Caco-2 (cell line): ENCODE measurements around the gene ACTR1B. TPM values are rescaled to one million over a fixed set of nuclear protein-coding genes. Genes with fewer than 3 reads are reported as not detected.

Experiments used
- BruUV-seq: library from RNA; stranded (reverse); fragments of 400-500 nt; replicated peaks from 2 replicates; lab custom pipeline; 2021; lab: Mats Ljungman, UMichigan
- CTCF ChIA-PET: fragments of 300-600 bp; sonication (Branson Sonifier 250); formaldehyde crosslinking; loops from one replicate; lab custom pipeline; 2022; ENCODE audit warnings: antibody characterized with exemption; lab: Charles Lee
- POLR2A ChIA-PET: fragments of 300-600 bp; sonication (Branson Sonifier 250); formaldehyde crosslinking; loops from one replicate; lab custom pipeline; 2022; ENCODE audit warnings: antibody characterized with exemption; lab: Charles Lee
- DNase-seq, 2 experiments: peaks; one replicate each; pipeline versions ENCODE4 v3.0.0 to v3.0.0-alpha.2; 2020 to 2022
- H3K27me3 ChIP-seq: replicated peaks from 2 replicates; pipeline ENCODE4 v1.6.0; 2011; ENCODE audit warnings: low read length; ENCODE audit not compliant: control insufficient read depth, insufficient read depth
- H3K36me3 ChIP-seq: 2 replicates; pipeline ENCODE4 v1.5.1; 2011; ENCODE audit warnings: low read length; ENCODE audit not compliant: control insufficient read depth, insufficient read depth
- H3K4me1 ChIP-seq: fragments of 250-450 bp; sonication (Bioruptor Pico); 2 replicates; pipeline ENCODE4 v1.5.1; 2020; ENCODE audit warnings: mild to moderate bottlenecking
- H3K4me3 ChIP-seq: 2 replicates; pipeline ENCODE4 v1.5.1; 2011; ENCODE audit warnings: low read depth, mild to moderate bottlenecking, control low read depth, low read length
- H3K9me3 ChIP-seq: fragments of 250-450 bp; sonication (Bioruptor Pico); 2 replicates; pipeline ENCODE4 v1.5.1; 2020; ENCODE audit warnings: mild to moderate bottlenecking, moderate library complexity
- H3K27ac Mint-ChIP-seq: one replicate; pipeline ENCODE4 v1.8.0; 2022; ENCODE audit warnings: mixed read lengths; ENCODE audit not compliant: unreplicated experiment
- H3K27me3 Mint-ChIP-seq: one replicate; pipeline ENCODE4 v1.8.0; 2022; ENCODE audit warnings: mixed read lengths; ENCODE audit not compliant: insufficient read depth, unreplicated experiment
- H3K36me3 Mint-ChIP-seq: one replicate; pipeline ENCODE4 v1.8.0; 2022; ENCODE audit warnings: mild to moderate bottlenecking, mixed read lengths; ENCODE audit not compliant: insufficient read depth, unreplicated experiment
- H3K4me1 Mint-ChIP-seq: one replicate; pipeline ENCODE4 v1.8.0; 2022; ENCODE audit warnings: low read depth, mixed read lengths; ENCODE audit not compliant: unreplicated experiment
- H3K4me3 Mint-ChIP-seq: one replicate; pipeline ENCODE4 v1.8.0; 2022; ENCODE audit warnings: mild to moderate bottlenecking, moderate library complexity, mixed read lengths; ENCODE audit not compliant: unreplicated experiment
- H3K9me3 Mint-ChIP-seq: one replicate; pipeline ENCODE4 v1.8.0; 2022; ENCODE audit warnings: mixed read lengths; ENCODE audit not compliant: unreplicated experiment
- intact Hi-C: fragments of 100-400 bp; cut with micrococcal nuclease; formaldehyde crosslinking; loops from one replicate; pipeline ENCODE4 v1.10.0; 2022; ENCODE audit not compliant: unreplicated experiment
- total RNA-seq: library from RNA; stranded (reverse); gene quantifications from 2 replicates; pipeline ENCODE4 v1.2.3, GENCODE V29; 2022
- TF ChIP-seq, protein P1 (sequence below), 2 experiments: fragments of 200-600 bp in 1 of 2; IDR thresholded peaks; 1 replicate in 1 of 2; 2 replicates in 1 of 2; pipeline versions ENCODE4 v1.5.1 to v1.8.0; 2011 to 2022; ENCODE audit warnings: antibody characterized with exemption in 1 of 2, control low read depth in 1 of 2, inconsistent platforms in 1 of 2, low read depth in 1 of 2, low read length in 1 of 2, mild to moderate bottlenecking in 1 of 2, moderate library complexity in 1 of 2; ENCODE audit not compliant: insufficient read depth in 1 of 2, severe bottlenecking in 1 of 2, unreplicated experiment in 1 of 2

ACTR1B gene
- total RNA-seq, 1 experiment from 2014 or later: 42.3 TPM

DNA sequence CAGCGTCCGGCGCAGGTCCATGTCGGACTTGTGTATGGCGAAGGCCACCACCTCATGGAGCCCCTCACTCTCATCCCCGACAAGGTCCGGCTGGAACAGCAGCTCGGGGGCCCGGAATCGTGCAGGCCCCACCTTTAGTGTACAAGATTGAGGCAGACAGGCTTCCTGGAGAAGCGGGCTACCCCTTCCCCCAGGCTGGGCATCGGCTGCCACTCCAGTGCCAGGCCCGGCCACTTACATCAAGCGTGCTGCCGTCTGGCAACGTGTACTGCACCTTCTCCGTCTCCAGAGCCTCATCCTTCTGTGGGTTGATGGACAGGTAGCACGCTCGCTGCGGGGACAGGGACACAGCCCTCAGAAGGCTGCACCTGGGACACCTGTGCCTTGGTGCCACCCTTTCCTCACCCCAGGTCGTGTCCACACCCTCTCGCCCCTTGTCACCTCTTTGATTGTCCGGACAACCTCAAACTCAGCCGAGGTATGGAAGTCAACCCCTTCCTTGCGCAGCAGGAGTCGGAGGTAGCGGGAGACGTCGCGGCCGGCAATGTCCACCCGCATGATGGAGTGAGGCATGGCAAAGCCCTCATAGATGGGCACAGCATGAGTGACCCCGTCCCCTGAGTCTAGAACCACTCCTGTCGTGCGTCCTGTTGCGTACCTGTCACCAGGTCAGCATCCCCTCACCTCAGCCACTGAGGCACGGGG, 5.7 kb downstream of the ACTR1B start:
- peaks cover 2% of the 10 kb centered on the region for H3K36me3 ChIP-seq
- Mint-ChIP-seq H3K9me3 (peaks cover 17% of the 10 kb centered on the region), H3K36me3 (peaks cover 45% of the 10 kb centered on the region), H3K4me1 (peaks cover 11% of the 10 kb centered on the region), H3K27ac (no peak overlapping the region), H3K27me3 (no peaks in the 10 kb centered on the region), H3K4me3 (no peak overlapping the region)
- ChIA-PET CTCF (no interaction called here), POLR2A (interaction anchor here (1.2 kb wide), 1 partner anchor 12 kb away, joined by 3 read pairs; the partner anchor contains the start of gene COX5B)
- BruUV-seq: no TSS peak
- H3K4me3 ChIP-seq: no peak overlapping the region
- intact Hi-C loops: no loop called here
- H3K27me3 ChIP-seq: no peaks in the 10 kb centered on the region
- DNase-seq: no peak
- TF ChIP-seq, protein P1, sequence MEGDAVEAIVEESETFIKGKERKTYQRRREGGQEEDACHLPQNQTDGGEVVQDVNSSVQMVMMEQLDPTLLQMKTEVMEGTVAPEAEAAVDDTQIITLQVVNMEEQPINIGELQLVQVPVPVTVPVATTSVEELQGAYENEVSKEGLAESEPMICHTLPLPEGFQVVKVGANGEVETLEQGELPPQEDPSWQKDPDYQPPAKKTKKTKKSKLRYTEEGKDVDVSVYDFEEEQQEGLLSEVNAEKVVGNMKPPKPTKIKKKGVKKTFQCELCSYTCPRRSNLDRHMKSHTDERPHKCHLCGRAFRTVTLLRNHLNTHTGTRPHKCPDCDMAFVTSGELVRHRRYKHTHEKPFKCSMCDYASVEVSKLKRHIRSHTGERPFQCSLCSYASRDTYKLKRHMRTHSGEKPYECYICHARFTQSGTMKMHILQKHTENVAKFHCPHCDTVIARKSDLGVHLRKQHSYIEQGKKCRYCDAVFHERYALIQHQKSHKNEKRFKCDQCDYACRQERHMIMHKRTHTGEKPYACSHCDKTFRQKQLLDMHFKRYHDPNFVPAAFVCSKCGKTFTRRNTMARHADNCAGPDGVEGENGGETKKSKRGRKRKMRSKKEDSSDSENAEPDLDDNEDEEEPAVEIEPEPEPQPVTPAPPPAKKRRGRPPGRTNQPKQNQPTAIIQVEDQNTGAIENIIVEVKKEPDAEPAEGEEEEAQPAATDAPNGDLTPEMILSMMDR (IDR thresholded peaks at IDR 0.05; ENCODE audit: insufficient read depth in 1 of 2, low read depth in 1 of 2, low read length in 1 of 2, severe bottlenecking in 1 of 2, unreplicated experiment in 1 of 2): no peak
- no peaks in the 10 kb centered on the region for H3K9me3 ChIP-seq
- H3K4me1 ChIP-seq: peaks cover 6% of the 10 kb centered on the region

DNA sequence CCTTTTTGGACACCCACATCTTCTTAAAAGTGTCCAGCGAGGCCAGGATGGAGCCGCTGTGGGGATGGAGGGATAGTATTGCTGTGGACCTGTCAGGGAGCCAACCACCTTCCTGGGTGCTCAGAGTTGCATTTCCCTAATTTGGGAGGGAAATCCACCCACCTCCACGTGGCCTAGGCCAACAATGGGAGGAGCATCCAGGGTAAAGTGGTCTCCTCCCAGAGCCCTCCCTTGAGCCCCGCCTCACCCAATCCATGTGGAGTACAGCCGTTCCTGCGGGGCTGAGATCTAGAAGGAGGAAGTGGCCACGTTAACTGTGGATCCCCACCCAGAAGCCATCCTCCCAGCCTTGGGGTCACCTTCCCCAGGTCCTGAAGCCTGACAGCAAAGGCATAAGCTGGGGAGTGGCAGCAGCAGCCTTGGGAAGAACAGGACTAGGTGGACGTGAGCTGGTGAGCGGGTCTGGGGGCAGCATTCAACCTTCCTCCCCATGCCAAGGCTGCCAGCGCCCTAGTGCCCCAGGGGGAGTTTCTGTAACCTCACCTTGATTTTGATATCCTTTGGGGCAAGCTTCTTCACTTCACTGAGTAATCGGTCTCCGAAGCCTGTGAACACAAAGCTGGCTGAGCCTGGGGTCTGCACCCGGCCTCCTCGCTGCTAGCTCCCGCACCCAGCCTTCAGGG, 6.8 kb downstream of the ACTR1B start:
- Histone ChIP-seq H3K9me3 (no peaks in the 10 kb centered on the region), H3K27me3 (no peaks in the 10 kb centered on the region), H3K36me3 (peaks cover 2% of the 10 kb centered on the region), H3K4me3 (no peak overlapping the region), H3K4me1 (no peaks in the 10 kb centered on the region; the same call in 1 of the 2 replicates)
- ChIA-PET CTCF (no interaction called here), POLR2A (interaction anchor here (1.2 kb wide), 1 partner anchor 11 kb away, joined by 3 read pairs; the partner anchor contains the start of gene COX5B)
- H3K27ac Mint-ChIP-seq: no peak overlapping the region
- peaks cover 39% of the 10 kb centered on the region for H3K36me3 Mint-ChIP-seq
- DNase-seq: no peak
- intact Hi-C loops: no loop called here
- H3K9me3 Mint-ChIP-seq: peaks cover 18% of the 10 kb centered on the region
- peaks cover 8% of the 10 kb centered on the region for H3K4me1 Mint-ChIP-seq
- H3K27me3 Mint-ChIP-seq: no peaks in the 10 kb centered on the region
- TF ChIP-seq, protein P1 (IDR thresholded peaks at IDR 0.05; ENCODE audit: insufficient read depth in 1 of 2, low read depth in 1 of 2, low read length in 1 of 2, severe bottlenecking in 1 of 2, unreplicated experiment in 1 of 2): no peak
- H3K4me3 Mint-ChIP-seq: no peak overlapping the region
- BruUV-seq: no TSS peak

DNA sequence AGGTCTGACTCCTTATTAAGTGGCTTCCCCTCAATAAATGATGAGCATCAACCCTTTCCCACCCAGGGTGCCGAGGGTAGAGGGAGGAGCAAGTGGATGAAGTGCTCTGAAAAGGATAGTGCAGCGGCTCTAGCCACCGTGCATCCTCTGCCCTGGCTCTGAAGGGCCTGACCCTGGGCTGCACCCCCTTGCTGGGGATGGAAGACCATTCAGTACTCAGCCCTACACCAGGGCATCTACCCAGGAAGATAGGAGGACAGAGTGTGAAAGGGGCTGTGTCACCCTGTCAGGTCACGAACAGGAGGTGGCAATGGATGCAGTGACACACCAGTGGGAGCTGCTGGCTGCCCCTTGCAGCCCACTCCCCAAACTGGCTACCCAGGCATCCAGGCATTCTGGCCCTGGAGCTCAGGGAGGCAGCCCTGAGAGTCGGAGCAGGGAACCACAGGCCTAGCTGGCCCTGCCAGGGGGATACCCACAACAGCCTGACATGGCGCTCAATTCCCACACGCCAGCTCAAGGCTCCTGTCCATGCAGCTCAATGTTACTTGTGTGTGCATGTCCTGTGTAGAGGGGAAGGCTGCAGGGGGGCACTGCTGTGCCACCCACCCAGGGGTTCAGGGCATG, 7.6 kb downstream of the ACTR1B start:
- Histone ChIP-seq H3K36me3 (peaks cover 2% of the 10 kb centered on the region; the same call in 1 of the 2 replicates), H3K4me1 (no peaks in the 10 kb centered on the region), H3K4me3 (no peak overlapping the region), H3K27me3 (no peaks in the 10 kb centered on the region), H3K9me3 (no peaks in the 10 kb centered on the region)
- POLR2A ChIA-PET: interaction anchor here (0.7 to 0.9 kb wide), 2 partner anchors 8 to 11 kb away, joined by 3 to 4 read pairs; partner anchors contain the start of gene COX5B
- Mint-ChIP-seq H3K4me1 (no peaks in the 10 kb centered on the region), H3K4me3 (no peak overlapping the region), H3K27me3 (no peaks in the 10 kb centered on the region), H3K9me3 (peaks cover 18% of the 10 kb centered on the region), H3K36me3 (peaks cover 39% of the 10 kb centered on the region), H3K27ac (no peak overlapping the region)
- BruUV-seq: no TSS peak
- no peak for DNase-seq
- CTCF ChIA-PET: no interaction called here
- TF ChIP-seq, protein P1 (IDR thresholded peaks at IDR 0.05; ENCODE audit: insufficient read depth in 1 of 2, low read depth in 1 of 2, low read length in 1 of 2, severe bottlenecking in 1 of 2, unreplicated experiment in 1 of 2): no peak
- intact Hi-C loops: no loop called here
